OCI-LY3 (cell line): ENCODE results near the gene CNTNAP2.

ENCODE experiments used
- H2AFZ ChIP-seq: fragments of 200-600, 300-600 bp; shearing (Covaris generic); 2 replicates; pipeline ENCODE4 v1.6.0; 2014; ENCODE audit warnings: antibody characterized with exemption, low read depth, low read length
- H3K27ac ChIP-seq: fragments of 200-600, 300-600 bp; sonication (generic); 2 replicates; pipeline ENCODE4 v1.5.1; 2014; ENCODE audit warnings: mild to moderate bottlenecking, low read length, moderate library complexity, mixed read lengths
- H3K27me3 ChIP-seq: fragments of 200-600, 300-600 bp; sonication (generic); 2 replicates; pipeline ENCODE4 v1.6.1; 2014; ENCODE audit warnings: low read depth, low read length, mixed read lengths
- H3K36me3 ChIP-seq: fragments of 200-600, 300-600 bp; sonication (generic); replicated peaks from 2 replicates; pipeline ENCODE3; 2014; ENCODE audit warnings: low read depth, low read length, mixed read lengths
- H3K4me1 ChIP-seq: fragments of 300-600, 200-600 bp; sonication (generic); 2 replicates; pipeline ENCODE4 v1.6.1; 2014; ENCODE audit warnings: low read length, mixed read lengths
- H3K4me2 ChIP-seq: fragments of 200-600, 300-600 bp; sonication (generic); 2 replicates; pipeline ENCODE4 v1.6.1; 2014; ENCODE audit warnings: low read length, mixed read lengths
- H3K4me3 ChIP-seq: fragments of 300-600, 200-600 bp; sonication (generic); 2 replicates; pipeline ENCODE4 v1.5.1; 2014; ENCODE audit warnings: antibody characterized with exemption, mild to moderate bottlenecking, low read length, moderate library complexity
- H3K79me2 ChIP-seq: fragments of 300-600, 200-600 bp; shearing (Covaris generic); 2 replicates; pipeline ENCODE4 v1.6.1; 2014; ENCODE audit warnings: mild to moderate bottlenecking, low read length, mixed read lengths
- H3K9ac ChIP-seq: fragments of 300-600, 200-600 bp; shearing (Covaris generic); 2 replicates; pipeline ENCODE4 v1.6.0; 2014; ENCODE audit warnings: mild to moderate bottlenecking, low read length, moderate library complexity
- H3K9me3 ChIP-seq: fragments of 200-600, 300-600 bp; shearing (Covaris generic); 2 replicates; pipeline ENCODE4 v1.6.1; 2014; ENCODE audit warnings: low read length, mixed read lengths; ENCODE audit not compliant: insufficient read depth
- H4K20me1 ChIP-seq: fragments of 200-600, 300-600 bp; sonication (generic); 2 replicates; pipeline ENCODE4 v1.6.1; 2016; ENCODE audit warnings: low read length, mixed read lengths; ENCODE audit not compliant: insufficient read depth
- EZH2phosphoT487 ChIP-seq: fragments of 200-600 bp; shearing (Covaris generic); IDR thresholded peaks from 2 replicates; pipeline ENCODE4 v1.6.1; 2018; ENCODE audit warnings: antibody characterized with exemption, mixed run types, low read depth
- TF ChIP-seq, protein P1 (sequence below): fragments of 200-600, 300-600 bp; sonication (generic); IDR thresholded peaks from 2 replicates; pipeline ENCODE4 v1.5.1; 2014; ENCODE audit warnings: antibody characterized with exemption, low read length, low read depth

CNTNAP2 gene

DNA sequence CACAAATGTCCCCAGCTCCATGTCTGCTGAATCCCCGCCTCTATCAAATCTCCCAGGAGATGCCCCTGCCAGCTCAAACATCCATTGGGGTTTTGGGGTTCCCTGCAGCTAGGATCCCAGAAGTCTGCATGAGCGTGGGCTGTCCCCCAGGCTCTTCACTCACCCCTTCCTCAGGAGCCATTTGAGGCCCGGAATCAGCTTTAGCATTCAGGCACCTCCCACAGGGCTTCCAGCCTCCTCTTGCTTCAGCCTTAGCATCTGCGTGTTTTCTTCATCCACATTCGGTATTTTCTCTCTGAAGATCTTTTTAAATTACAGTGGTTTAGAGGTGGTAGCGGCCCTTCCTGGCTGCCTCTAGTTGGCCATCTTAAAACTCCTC, 1054.4 kb downstream of the CNTNAP2 start:
- Histone ChIP-seq H2AFZ (no peak overlapping the region), H3K4me2 (no peak overlapping the region), H3K36me3 (no peaks in the 10 kb centered on the region), H3K4me3 (no peak overlapping the region), H3K4me1 (no peaks in the 10 kb centered on the region), H3K9ac (no peak overlapping the region), H4K20me1 (no peaks in the 10 kb centered on the region), H3K79me2 (no peaks in the 10 kb centered on the region), H3K27ac (no peak overlapping the region), H3K9me3 (no peaks in the 10 kb centered on the region), H3K27me3 (no peaks in the 10 kb centered on the region)
- TF ChIP-seq, protein P1, sequence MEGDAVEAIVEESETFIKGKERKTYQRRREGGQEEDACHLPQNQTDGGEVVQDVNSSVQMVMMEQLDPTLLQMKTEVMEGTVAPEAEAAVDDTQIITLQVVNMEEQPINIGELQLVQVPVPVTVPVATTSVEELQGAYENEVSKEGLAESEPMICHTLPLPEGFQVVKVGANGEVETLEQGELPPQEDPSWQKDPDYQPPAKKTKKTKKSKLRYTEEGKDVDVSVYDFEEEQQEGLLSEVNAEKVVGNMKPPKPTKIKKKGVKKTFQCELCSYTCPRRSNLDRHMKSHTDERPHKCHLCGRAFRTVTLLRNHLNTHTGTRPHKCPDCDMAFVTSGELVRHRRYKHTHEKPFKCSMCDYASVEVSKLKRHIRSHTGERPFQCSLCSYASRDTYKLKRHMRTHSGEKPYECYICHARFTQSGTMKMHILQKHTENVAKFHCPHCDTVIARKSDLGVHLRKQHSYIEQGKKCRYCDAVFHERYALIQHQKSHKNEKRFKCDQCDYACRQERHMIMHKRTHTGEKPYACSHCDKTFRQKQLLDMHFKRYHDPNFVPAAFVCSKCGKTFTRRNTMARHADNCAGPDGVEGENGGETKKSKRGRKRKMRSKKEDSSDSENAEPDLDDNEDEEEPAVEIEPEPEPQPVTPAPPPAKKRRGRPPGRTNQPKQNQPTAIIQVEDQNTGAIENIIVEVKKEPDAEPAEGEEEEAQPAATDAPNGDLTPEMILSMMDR, result no peak

DNA sequence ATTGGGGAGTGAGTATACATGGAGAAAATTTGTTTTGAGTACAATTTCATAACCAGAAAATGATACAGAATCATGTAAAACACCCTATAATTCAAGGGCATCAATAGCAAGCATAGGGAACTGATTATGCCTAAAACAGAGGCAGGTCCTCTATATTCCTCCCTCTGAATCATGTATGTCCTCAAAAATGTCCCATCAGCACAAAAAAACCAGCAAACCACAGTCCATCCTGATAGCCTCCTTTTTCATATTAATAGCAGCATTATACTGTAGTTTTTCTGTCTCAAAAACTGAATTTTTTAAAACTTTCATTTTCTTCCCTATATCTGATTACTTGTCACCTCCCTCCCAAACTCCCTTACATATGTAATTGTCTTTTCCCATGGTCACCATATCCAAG, 1057.3 kb downstream of the CNTNAP2 start:
- Histone ChIP-seq H2AFZ (no peak overlapping the region), H3K4me2 (no peak overlapping the region), H3K9me3 (no peaks in the 10 kb centered on the region), H3K9ac (no peak overlapping the region), H3K4me1 (no peaks in the 10 kb centered on the region), H3K27ac (no peak overlapping the region), H3K79me2 (no peaks in the 10 kb centered on the region), H4K20me1 (no peaks in the 10 kb centered on the region), H3K4me3 (no peak overlapping the region), H3K27me3 (no peaks in the 10 kb centered on the region), H3K36me3 (no peaks in the 10 kb centered on the region)
- TF ChIP-seq EZH2phosphoT487, result no peak
- TF ChIP-seq, protein P1, result no peak

DNA sequence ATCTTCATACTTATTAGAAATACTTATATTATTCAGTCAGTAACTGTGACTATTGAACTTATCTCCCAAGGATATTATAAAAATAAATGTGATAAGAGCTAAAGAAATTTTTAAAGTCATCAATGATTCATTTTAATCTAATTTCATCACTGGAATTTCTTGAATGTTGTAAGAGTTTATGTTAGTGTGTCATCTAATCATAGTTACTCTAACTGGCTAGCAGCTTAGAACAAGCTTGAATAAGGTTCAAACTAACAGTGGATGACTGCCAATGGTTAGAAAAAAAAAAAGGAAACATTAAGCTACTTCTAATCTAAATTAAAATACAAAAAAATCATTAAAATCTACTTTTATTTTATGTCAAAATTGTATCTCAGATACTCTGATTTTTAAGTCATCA, 1066.3 kb downstream of the CNTNAP2 start:
- no peaks in the 10 kb centered on the region for H4K20me1 ChIP-seq
- H3K36me3 ChIP-seq, result no peaks in the 10 kb centered on the region
- H3K27ac ChIP-seq, result no peak overlapping the region
- H2AFZ ChIP-seq, result no peak overlapping the region
- no peak overlapping the region for H3K9ac ChIP-seq
- no peak overlapping the region for H3K4me2 ChIP-seq
- H3K79me2 ChIP-seq, result no peaks in the 10 kb centered on the region
- H3K9me3 ChIP-seq, result no peaks in the 10 kb centered on the region
- H3K4me1 ChIP-seq, result no peaks in the 10 kb centered on the region
- H3K27me3 ChIP-seq, result no peaks in the 10 kb centered on the region
- H3K4me3 ChIP-seq, result no peak overlapping the region
- no peak for TF ChIP-seq EZH2phosphoT487
- TF ChIP-seq, protein P1, result no peak

DNA sequence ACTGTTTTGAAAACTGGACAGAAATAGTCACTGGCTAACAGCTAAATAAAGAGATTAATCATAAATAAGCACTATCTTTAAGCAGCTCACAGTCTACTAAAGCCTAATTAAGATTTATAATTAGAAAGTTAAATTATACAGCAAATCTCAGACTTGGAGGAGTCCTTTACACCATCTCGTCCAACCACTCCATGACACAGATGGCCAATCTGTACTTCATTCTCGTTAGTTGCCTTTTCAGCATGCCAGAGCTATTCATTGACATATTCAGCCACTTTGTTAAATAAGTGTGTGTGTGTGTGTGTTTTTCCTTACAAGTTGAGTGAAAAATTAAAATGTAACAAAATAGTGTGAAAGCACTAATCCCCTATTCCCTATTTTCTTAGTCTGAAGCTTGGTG, 1066.7 kb downstream of the CNTNAP2 start:
- Histone ChIP-seq H3K4me2 (no peak overlapping the region), H3K9ac (no peak overlapping the region), H4K20me1 (no peaks in the 10 kb centered on the region), H3K27ac (no peak overlapping the region), H3K79me2 (no peaks in the 10 kb centered on the region), H3K36me3 (no peaks in the 10 kb centered on the region), H3K27me3 (no peaks in the 10 kb centered on the region), H3K4me1 (no peaks in the 10 kb centered on the region), H2AFZ (no peak overlapping the region), H3K4me3 (no peak overlapping the region), H3K9me3 (no peaks in the 10 kb centered on the region)
- TF ChIP-seq, protein P1, result no peak
- no peak for TF ChIP-seq EZH2phosphoT487
